Body of pancreas (tissue), 4 donors: ENCODE data around the gene MLKL.

Experiments
- POLR2A ChIP-seq, 3 donors: fragments of 450-650 bp; IDR thresholded peaks; one replicate each; pipeline ENCODE4 v1.6.1; 2016; ENCODE audit warnings: antibody characterized with exemption in 3 of 3, mild to moderate bottlenecking in 2 of 3
- TF ChIP-seq, protein P1 (sequence below), 7 experiments: fragments of 450-650 bp in 4 of 7; fragments of 200-600 bp in 3 of 7; sonication (generic) in 3 of 7; IDR thresholded peaks; one replicate each; pipeline ENCODE4 v1.5.1; 2016 to 2019; ENCODE audit warnings: antibody characterized with exemption in 7 of 7

DNA sequence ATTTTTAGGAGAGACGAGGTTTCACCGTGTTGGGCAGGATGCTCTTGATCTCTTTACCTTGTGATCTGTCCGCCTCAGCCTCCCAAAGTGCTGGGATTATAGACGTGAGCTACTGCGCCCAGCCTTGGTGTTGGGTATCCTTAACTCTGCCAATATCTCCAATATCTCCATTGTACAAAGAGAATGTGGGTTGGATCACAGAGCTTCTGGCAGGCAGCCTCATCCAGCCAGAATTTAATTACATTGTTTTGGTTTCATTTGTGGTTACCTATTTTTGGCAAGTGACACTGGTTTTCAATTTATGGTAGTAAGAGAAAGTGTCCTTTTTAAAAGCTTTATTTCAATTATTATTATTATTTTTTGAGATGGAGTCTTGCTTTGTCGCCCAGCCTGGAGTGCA, 20.0 kb downstream of the MLKL start:
- TF ChIP-seq, protein P1, sequence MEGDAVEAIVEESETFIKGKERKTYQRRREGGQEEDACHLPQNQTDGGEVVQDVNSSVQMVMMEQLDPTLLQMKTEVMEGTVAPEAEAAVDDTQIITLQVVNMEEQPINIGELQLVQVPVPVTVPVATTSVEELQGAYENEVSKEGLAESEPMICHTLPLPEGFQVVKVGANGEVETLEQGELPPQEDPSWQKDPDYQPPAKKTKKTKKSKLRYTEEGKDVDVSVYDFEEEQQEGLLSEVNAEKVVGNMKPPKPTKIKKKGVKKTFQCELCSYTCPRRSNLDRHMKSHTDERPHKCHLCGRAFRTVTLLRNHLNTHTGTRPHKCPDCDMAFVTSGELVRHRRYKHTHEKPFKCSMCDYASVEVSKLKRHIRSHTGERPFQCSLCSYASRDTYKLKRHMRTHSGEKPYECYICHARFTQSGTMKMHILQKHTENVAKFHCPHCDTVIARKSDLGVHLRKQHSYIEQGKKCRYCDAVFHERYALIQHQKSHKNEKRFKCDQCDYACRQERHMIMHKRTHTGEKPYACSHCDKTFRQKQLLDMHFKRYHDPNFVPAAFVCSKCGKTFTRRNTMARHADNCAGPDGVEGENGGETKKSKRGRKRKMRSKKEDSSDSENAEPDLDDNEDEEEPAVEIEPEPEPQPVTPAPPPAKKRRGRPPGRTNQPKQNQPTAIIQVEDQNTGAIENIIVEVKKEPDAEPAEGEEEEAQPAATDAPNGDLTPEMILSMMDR (IDR thresholded peaks at IDR 0.05): no peak
- TF ChIP-seq POLR2A (IDR thresholded peaks at IDR 0.05): no peak
